ENCODE results near the gene C1orf174.
"Not testable (repeated sequence)": the region's sequence is repeated elsewhere in the genome, so short reads cannot be mapped to it uniquely, and the experiment has no call there.

Gene C1orf174

DNA sequence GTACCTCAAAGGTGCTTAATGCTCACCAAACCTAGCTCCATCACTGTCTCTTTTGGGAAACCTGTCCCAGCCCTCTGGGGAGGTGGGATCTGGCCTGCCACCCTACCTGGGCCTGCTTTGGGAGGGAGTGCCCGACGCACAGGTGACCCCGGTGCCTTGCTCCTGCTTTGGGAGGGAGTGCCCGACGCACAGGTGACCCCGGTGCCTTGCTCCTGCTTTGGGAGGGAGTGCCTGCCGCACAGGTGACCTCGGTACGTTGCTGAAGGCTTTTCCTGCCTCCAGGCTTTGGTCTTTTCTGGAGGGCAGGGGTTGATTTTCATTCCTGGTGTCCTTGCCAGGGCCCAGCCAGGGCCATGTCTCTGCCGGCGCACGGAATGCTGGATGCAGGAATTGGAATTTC is 25.2 kb upstream of the C1orf174 start:
- DNase-seq = no peak

- peak; percentile 74 for DNase-seq
Measured at GRCh38 chr1:3924825-3925220, 24.8 kb upstream of the C1orf174 start.

DNA sequence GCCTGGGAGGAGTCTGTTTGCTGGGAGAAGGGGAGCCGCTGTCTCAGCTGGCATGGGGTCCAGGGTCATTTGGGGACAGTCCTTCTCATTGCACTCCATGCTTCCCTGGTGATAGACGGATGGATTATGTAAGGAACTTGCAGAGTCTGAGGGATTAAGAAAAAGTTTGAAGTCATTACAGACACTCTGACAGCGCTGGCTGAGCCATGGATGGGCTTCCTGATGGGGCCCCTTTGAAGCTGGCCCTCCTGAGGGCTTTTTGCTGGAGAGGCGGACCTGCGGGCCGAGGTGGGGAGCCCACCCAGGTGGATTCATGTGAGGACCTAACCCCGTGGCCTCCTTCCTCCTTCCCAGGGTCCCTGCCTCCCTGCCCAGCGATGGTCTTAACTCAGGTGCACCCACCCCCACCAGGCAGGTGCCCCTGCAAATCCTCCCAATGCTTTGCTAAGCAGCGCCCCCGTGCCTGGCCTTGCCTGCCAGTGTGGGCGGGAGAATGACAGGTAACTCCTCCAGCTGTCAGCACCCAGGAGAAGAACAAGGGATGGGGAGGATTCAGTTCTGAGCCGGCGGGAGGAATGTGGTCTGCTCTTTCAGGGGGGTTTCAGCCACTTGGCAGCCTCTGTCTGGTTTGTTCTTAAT is 24.2 kb upstream of the C1orf174 start:
- no peak for DNase-seq

- no peak for DNase-seq
Measured at GRCh38 chr1:3923378-3924185, 23.5 kb upstream of the C1orf174 start.

DNA sequence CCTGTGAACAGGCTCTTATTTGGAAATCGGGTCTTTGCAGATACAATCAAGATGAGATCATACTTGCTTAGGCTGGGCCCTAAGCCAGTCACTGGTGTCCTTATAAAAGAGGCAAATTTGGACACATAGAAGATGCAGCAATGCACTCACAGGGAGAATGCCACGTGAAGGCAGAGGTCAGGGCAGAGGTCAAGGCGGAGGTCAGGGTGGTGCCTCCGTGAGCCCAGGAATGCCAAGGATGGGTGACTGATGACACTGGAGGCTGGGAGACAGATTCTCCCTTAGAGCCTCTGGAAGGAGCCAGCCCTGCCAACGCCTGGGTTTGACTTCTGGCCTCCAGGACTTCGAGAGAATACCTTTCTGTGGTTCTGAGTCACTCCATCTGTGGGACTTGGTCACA is 22.8 kb upstream of the C1orf174 start:
- no peak for DNase-seq

DNA sequence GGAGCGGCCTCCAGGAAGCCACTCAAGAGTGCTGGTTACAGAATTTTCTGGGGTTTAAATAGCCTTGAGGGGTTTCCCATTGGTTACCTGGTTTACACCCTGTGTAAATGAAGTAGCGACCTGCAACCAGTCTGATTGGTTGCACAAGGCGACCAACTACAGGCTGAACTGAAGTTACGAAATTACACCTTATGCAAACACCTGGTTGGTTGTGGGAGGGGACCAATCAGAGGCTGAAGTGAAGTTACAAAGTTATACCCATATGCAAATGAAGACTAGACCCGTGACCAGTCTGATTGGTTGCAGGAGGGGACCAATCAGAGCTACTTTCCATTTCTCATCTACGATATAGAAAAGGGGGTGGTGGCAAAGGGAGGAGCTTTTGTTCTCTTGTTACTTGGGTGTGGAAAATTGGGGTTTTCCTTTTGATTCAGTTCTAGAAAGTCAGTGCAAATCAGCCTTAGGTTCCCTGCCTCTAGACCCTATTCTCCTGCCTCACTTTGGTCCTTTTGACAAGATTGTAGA is 22.2 kb upstream of the C1orf174 start:
- DNase-seq = no peak

DNA sequence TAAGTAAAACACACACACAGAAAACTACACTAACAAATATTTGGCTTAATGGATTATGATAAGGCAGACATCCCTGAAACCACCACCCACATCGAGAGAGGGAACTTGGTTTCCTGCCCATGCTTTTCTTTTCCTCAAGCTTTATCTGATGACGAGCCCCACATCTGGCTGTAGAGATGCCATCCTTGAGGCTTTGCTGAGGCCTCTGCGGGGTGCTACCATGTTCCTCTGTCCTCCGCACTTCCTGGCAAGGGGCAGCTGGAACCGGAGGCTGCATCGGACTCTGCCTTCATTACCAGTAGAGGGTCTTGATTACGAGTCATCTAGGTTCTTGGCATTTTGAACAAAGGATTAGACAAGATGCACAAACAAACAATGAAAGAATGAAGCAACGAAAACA is 21.7 kb upstream of the C1orf174 start:
- DNase-seq = no peak

DNA sequence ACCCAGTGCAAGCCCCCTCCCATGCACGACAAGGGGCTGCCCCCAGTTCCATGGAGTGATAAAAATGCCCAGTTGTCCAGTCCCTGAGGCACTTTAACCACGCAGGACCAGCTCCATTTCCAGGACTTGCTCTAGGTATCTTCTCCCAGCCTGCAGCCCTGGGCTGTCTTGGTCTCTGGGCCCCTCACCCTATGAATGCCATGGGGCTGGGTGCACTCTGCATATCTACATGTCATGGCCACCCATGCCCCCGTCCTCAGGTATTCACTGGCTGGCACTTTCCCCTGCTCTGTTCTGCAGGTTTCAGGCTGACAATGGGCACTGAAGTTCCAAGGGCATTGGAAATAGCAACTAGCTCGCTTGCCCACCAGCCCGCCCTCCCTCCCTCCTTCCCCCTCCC is 19.6 kb upstream of the C1orf174 start:
- no peak for DNase-seq

- peak; percentile 84 for DNase-seq
Measured at GRCh38 chr1:3918966-3919611, 19.0 kb upstream of the C1orf174 start.

- DNase-seq = not testable (repeated sequence)
Measured at GRCh38 chr1:3918359-3918758, 18.3 kb upstream of the C1orf174 start.

- DNase-seq = no peak
Measured at GRCh38 chr1:3917761-3918160, 17.7 kb upstream of the C1orf174 start.

DNA sequence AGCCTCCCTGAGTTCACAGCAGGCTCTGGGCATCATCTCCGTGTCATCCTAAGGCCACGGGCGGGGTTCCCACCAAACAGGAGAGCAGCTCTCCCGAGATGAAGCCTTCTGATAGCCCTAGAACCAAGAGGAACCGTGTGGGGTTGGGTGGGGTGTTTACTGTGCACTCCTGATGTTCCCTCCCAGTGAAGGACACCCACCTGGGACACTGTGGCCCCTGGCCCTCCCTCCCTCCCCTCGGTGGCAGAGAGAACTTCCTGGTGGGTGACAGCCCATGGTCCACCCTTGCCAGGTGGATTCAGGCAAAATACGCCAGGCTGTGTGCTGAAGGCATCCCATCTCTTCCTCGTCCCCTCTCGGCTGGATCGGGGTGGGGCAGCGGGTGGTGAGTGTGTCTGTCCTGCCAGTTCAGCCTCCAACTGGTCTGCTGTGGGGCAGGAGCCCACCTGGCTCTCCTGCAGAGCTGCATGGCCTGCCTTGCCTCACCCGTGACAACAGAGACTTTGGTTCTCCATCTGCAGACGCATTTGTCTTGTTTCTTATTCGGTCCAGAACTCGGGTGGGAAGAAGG is 15.6 kb upstream of the C1orf174 start:
- no peak for DNase-seq

GRCh38 chr1:3914911-3915310 is 14.8 kb upstream of the C1orf174 start:
- no peak for DNase-seq

DNA sequence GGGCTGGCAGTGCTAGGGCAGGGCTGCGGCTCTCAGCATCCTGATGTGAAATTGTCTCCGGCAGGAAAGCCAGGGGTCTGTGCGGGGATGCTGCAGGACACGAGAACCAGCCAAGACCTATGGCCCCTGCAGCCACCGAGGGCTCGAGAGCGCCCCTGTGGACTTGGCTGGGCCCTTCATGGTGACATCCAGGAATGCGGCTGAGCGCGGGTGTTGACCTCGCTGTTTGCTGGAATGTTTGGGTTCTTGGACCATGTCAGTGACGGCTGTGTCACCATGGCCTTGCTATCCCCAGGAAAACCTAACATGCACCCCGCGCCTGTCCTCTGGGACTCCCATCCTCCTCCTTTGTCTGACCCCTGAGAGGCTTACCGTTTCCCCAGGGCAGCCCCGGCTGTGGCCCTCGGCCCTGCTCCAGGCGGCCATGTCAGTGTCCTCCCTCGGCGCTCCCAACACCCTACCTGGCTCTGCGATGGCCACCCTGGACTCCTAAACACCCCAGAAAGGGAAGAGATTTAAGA is 14.3 kb upstream of the C1orf174 start:
- no peak for DNase-seq

GRCh38 chr1:3912809-3913685 is 13.0 kb upstream of the C1orf174 start:
- DNase-seq = no peak

DNA sequence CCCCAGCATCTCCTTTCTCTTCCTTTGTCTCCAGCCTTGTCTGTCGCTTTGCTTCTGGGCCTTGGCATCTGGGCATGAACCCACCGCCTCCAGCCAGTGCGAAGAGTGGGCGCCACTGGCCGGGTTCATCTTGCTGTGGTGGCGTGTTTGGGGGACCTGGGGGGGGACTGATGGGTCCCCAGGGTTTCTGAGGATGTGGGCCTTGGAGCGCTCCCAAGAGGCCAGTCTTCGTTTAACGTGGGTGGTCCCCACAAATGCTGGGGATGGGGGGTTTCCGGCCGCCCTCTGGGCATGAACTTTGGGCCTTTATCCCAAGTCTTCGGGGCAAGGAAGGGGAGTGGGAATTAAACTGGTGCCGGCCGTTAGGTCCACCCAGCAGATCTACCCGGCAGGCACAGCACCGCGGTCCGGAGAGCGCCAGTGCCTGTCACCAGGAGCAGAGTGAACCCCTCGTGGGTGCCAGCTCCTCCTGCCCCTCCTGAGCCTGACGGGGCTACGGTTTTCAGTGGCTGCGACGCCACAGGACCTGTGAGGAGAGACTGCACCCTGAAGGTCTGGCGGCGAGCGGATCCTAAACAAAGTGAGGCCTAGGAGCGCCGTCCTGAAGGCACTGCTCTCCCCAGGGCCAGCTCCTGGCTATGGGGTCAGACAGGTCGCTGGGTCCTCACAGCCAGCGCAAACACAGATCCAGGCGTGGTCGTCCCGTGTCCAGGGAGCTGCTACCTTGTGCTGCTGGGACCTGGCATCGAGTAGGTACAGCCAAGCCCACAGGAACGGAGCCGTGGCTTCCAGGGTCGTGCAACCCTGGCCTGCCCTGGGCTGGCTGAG is 12.1 kb upstream of the C1orf174 start:
- no peak for DNase-seq

DNA sequence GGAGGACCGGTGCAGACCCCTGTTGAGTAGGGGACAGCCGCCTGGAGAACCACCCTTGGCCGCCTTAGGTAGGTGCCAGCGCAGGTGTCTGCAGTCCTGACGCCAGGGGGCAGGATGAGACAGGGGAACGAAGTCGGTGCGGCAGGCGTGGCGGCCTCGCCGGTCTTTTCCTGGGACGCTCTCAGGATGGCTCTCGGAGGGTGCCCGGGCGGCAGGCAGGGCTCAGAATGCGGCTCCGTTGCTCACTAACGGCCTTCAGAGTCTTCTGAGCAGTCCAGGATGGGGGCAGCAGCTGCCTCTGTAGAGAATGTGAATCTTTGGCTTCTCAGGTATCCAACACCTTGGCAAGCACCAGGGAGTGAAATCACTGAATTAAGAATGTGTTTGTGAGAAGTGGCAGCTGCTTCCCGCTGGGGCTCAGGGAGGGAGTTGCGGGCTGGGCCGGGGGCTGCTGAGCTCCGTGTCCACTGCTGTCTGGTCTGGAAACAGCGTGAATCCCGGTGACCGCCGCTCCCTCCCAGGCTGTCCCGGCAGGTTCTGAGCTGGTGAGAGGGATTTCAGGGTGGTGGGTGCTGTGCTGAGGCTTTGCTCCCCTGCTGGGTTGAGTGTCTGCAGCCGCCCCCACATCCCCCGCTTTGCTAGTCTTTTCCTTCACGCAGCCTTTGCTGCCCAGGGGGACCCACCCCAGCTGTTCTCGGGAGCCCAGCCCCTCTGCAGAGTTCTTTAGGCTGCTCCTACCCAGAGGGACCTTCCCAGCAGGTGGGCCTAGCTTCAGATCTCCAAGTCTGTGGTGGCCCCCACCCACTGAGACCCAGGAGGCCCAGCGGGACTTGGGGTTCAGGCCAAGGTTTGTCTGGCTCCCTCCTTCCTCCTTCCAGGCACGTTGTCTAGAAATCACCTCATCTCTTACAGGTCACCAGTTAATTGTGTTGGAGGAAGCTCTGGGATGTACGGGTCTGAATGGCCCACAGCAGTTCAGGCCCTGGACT is 11.1 kb upstream of the C1orf174 start:
- peak; percentile 77 for DNase-seq

DNA sequence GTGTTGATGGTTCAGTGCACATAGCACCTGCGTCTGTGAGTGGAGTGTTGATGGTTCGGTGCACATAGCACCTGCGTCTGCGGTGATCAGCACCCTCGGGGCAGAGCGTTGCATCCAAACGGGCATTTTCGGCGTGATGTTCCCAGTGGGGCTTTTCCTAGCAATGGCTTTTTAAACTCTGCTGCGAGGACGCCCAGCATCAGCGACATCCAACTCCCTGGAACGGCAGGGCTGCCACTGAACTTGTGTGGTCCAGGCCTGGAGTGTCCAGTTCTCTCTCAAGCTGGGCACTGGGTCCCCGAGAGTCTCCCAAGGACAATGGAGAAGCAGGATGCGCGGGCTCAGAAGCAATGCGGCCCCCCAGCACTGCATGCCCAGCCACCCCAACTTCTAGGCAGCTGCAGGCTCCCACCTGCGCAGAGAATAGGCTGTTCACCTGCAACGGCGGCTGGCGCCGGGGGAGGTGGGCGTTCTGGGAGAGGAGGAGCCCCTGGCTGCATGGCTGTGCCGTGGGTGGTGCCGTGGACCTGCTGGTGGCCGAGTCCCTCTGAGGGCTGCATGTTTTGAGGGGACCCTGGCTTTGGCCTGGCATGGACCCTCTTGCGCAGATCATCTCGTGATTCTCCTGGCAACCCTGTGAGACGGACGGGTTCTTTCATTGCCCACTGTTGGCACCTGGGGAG is 10.1 kb upstream of the C1orf174 start:
- DNase-seq = peak; percentile 39

GRCh38 chr1:3909615-3910014 is 9.5 kb upstream of the C1orf174 start:
- DNase-seq = peak; percentile 28
